Karpas-422 (cell line): ENCODE data around the gene C9orf153. TPM values are rescaled to one million over a fixed set of nuclear protein-coding genes. Genes with fewer than 3 reads are reported as not detected.
"Not testable (repeated sequence)": the region's sequence is repeated elsewhere in the genome, so short reads cannot be mapped to it uniquely, and the experiment has no call there.

Source experiments
- DNase-seq: peaks from one replicate; pipeline ENCODE4 v3.0.0-alpha.2; 2015
- H2AFZ ChIP-seq: fragments of 200-600 bp; sonication (generic); 2 replicates; pipeline ENCODE4 v1.6.1; 2014; ENCODE audit warnings: antibody characterized with exemption, low read length, mixed read lengths
- H3K27ac ChIP-seq: fragments of 200-600 bp; sonication (generic); 2 replicates; pipeline ENCODE4 v1.5.1; 2014; ENCODE audit warnings: mild to moderate bottlenecking, low read length, moderate library complexity
- H3K27me3 ChIP-seq: fragments of 200-600 bp; sonication (generic); 2 replicates; pipeline ENCODE4 v1.6.1; 2014; ENCODE audit warnings: low read length, mixed read lengths
- H3K36me3 ChIP-seq: fragments of 200-600 bp; sonication (generic); 2 replicates; pipeline ENCODE4 v1.6.1; 2014; ENCODE audit warnings: low read length, mixed read lengths; ENCODE audit not compliant: insufficient read depth
- H3K4me1 ChIP-seq: fragments of 200-600 bp; sonication (generic); 2 replicates; pipeline ENCODE4 v1.6.1; 2014; ENCODE audit warnings: mild to moderate bottlenecking, low read length, mixed read lengths
- H3K4me2 ChIP-seq: fragments of 200-600 bp; sonication (generic); 2 replicates; pipeline ENCODE4 v1.6.1; 2014; ENCODE audit warnings: low read length, low read depth, mild to moderate bottlenecking; ENCODE audit not compliant: poor library complexity, severe bottlenecking
- H3K4me3 ChIP-seq: fragments of 200-600 bp; sonication (generic); 2 replicates; pipeline ENCODE4 v1.5.1; 2014; ENCODE audit warnings: mild to moderate bottlenecking, antibody characterized with exemption, low read length, mixed read lengths
- H3K79me2 ChIP-seq: fragments of 200-600 bp; sonication (generic); 2 replicates; pipeline ENCODE4 v1.6.1; 2014; ENCODE audit warnings: mild to moderate bottlenecking, low read length, mixed read lengths
- H3K9ac ChIP-seq: fragments of 200-600 bp; sonication (generic); 2 replicates; pipeline ENCODE4 v1.6.0; 2014; ENCODE audit warnings: low read length
- H3K9me2 ChIP-seq: fragments of 200-600 bp; sonication (generic), shearing (Covaris generic); replicated peaks from 2 replicates; pipeline ENCODE4 v1.6.0; 2014; ENCODE audit warnings: mild to moderate bottlenecking, low read length, moderate library complexity; ENCODE audit not compliant: insufficient read depth
- H3K9me3 ChIP-seq: fragments of 300-700, 200-600 bp; sonication (generic); 2 replicates; pipeline ENCODE4 v1.6.1; 2014; ENCODE audit warnings: low read length, mixed read lengths
- H4K20me1 ChIP-seq: fragments of 200-600 bp; sonication (generic); 2 replicates; pipeline ENCODE4 v1.6.1; 2014; ENCODE audit warnings: mild to moderate bottlenecking, antibody characterized with exemption, low read length, low read depth; ENCODE audit not compliant: insufficient read depth
- total RNA-seq: library from RNA; depleted of rRNA; stranded (reverse); fragments of >200 nt; shearing (Covaris generic); gene quantifications from 2 replicates; pipeline ENCODE4 v1.2.3, GENCODE V29; 2014; ENCODE audit warnings: low replicate concordance

The C9orf153 gene
- total RNA-seq, 1 experiment from 2014 or later: 2.9 TPM

DNA sequence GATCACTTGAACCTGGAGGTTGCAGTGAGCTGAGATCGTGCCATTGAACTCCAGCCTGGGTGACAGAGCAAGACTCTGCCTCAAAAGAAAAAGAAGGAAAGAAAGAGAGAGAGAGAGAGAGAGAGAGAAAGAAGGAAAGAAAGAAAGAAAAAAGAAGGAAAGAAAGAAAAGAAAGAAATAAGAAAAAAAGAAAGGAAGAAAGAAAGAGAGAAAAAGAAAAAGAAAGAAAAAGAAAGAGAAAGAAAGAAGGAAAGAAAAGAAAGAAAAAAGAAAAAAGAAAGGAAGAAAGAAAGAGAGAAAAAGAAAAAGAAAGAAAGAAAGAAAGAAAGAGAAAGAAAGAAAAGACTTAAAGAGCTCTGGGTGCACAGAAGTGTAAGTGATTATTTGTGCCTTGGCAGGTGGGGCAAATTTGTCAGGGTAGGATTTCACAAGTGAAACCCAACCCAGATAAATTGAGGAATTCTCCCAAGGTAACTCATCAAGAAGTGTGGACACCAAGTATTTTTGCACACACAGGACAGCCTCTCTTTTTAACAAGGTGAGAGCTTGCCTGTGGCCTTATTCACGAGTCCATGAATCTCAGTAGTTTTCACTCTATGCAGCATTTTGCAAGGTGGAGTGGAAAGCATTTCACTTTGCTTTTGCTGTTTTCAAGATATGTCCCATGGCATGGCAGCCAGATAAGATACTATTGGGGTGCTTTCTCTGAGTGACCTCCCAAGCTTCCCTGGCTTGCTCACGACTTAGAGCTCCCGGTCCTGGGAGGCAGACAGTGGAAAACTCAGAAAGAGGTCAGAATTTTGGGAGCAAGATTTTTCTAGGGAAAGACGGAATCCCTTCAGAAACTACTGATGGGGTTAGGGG, 57.8 kb downstream of the C9orf153 start:
- H3K4me2 ChIP-seq: no peak overlapping the region
- no peaks in the 10 kb centered on the region for H3K4me1 ChIP-seq
- DNase-seq: no peak
- H3K9me3 ChIP-seq: no peaks in the 10 kb centered on the region
- no peak overlapping the region for H3K9ac ChIP-seq
- H3K27me3 ChIP-seq: no peaks in the 10 kb centered on the region
- no peak overlapping the region for H2AFZ ChIP-seq
- H4K20me1 ChIP-seq: no peaks in the 10 kb centered on the region
- no peaks in the 10 kb centered on the region for H3K36me3 ChIP-seq
- H3K9me2 ChIP-seq: no peaks in the 10 kb centered on the region
- H3K79me2 ChIP-seq: no peaks in the 10 kb centered on the region
- no peak overlapping the region for H3K27ac ChIP-seq
- H3K4me3 ChIP-seq: no peak overlapping the region

DNA sequence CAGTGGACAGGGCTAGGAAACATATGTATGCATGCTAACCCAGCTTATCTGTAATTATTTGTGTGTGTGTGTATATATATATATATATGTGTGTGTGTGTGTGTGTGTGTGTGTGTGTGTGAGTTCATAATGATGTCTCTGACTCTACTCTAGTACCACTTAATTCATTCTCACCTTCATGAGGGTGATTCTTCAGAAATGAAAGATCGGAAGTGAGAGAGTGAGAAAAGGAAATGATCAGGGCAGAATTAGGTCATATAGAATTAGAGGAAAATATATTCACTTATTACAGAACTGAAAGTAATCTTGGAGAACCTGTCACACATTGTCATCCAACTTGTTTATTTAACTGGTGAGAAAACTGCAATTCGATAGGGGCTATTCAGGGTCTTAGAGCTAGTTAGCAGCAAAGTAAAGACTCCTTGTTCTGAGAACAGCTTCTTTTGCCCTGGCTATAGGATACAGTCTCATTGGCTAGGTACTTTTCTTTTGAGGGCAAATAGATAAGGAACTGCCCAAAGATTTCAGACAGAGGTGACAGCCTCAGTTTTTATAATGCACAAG, 58.8 kb downstream of the C9orf153 start:
- Histone ChIP-seq H3K36me3 (no peaks in the 10 kb centered on the region), H2AFZ (no peak overlapping the region), H3K4me2 (no peak overlapping the region), H3K4me3 (no peak overlapping the region), H4K20me1 (no peaks in the 10 kb centered on the region), H3K27ac (no peak overlapping the region), H3K4me1 (no peaks in the 10 kb centered on the region), H3K79me2 (no peaks in the 10 kb centered on the region), H3K27me3 (no peaks in the 10 kb centered on the region), H3K9ac (no peak overlapping the region), H3K9me2 (no peaks in the 10 kb centered on the region), H3K9me3 (no peaks in the 10 kb centered on the region)
- no peak for DNase-seq

DNA sequence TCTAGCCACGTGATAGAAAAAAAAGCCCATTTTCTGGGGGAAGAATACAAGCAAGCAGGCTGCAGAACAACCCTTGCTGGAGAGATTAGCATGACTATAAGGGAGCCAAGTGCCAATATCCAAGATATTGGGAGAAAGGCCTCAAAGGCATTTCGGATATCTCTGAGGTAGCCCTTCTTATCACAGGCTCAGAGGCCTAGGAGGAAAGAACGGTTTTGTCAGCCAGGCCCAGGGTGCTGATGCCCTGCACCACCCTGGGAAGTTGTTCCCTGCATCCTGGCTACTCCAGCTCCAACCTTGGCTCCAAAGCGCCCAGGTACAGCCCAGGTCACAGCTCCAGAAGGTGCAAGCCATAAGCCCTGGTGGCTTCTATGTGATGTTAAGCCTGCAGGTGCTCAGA, 66.4 kb downstream of the C9orf153 start:
- no peak overlapping the region for H3K27ac ChIP-seq
- H3K9me2 ChIP-seq: no peaks in the 10 kb centered on the region
- no peaks in the 10 kb centered on the region for H3K27me3 ChIP-seq
- no peaks in the 10 kb centered on the region for H3K36me3 ChIP-seq
- H3K9me3 ChIP-seq: no peaks in the 10 kb centered on the region
- no peaks in the 10 kb centered on the region for H3K4me1 ChIP-seq
- H3K9ac ChIP-seq: no peak overlapping the region
- H3K4me2 ChIP-seq: no peak overlapping the region
- H2AFZ ChIP-seq: no peak overlapping the region
- DNase-seq: no peak
- no peak overlapping the region for H3K4me3 ChIP-seq
- H4K20me1 ChIP-seq: no peaks in the 10 kb centered on the region
- H3K79me2 ChIP-seq: no peaks in the 10 kb centered on the region

DNA sequence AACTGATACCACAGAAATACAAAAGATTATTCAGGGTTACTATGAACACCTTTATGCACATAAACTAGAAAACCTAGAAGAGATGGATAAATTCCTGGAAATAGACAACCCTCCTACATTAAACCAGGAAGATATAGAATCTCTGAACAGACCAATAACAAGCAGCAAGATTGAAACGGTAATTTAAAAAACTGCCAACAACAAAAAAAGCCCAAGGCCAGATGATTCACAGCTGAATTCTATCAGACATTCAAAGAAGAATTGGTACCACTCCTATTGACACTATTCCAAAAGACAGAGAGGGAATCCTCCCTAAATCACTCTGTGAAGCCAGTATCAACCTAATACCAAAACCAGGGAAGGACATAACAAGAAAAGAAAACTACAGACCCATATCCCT, 68.8 kb downstream of the C9orf153 start:
- not testable (repeated sequence) for H3K27me3 ChIP-seq, H4K20me1 ChIP-seq, H3K9ac ChIP-seq, DNase-seq, H3K79me2 ChIP-seq, H3K4me1 ChIP-seq, H3K9me3 ChIP-seq, H3K36me3 ChIP-seq, H3K27ac ChIP-seq, H2AFZ ChIP-seq, H3K9me2 ChIP-seq, H3K4me2 ChIP-seq, H3K4me3 ChIP-seq

DNA sequence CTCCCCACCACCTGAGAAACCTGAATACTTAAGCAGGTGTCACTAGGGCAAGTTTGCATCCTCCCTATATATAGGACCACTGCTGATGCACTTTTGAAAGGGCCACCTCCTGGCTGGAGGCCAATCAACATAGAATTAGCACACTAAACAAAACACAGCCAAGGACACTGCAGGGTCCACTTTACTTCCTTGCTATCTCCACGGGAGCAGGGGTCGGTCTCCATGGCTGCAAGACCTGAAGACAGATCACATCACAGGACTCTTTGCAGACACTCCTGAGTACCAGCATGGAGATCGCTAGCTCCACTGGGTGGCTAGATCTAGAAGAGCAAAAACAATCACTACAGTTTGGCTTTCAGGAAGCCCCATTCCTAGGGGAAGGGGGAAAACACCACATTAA, 72.3 kb downstream of the C9orf153 start:
- no peak overlapping the region for H3K4me3 ChIP-seq
- no peaks in the 10 kb centered on the region for H3K27me3 ChIP-seq

DNA sequence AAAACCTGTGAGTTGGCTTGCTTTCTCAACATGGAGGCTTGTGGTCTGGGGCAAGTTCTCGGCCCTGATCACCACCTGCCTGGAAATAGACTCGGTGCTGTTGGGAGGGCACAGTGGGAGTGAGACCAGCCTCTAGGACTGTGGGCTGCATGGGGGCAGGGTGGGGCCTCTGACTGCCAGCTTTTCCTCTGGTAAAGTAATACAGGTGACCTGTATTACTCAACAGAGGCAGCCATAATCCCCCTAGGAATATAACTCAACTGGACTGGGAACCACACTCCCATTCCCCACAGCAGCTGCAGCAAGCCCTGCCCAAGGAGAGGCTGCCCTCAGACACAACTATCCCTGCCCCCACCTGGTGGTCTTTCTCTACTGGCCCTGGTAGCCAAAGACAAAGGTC, 72.8 kb downstream of the C9orf153 start:
- no peak overlapping the region for H3K4me2 ChIP-seq
- no peak overlapping the region for H3K27ac ChIP-seq
- no peaks in the 10 kb centered on the region for H3K36me3 ChIP-seq
- H3K4me1 ChIP-seq: no peaks in the 10 kb centered on the region
- no peak overlapping the region for H2AFZ ChIP-seq
- no peaks in the 10 kb centered on the region for H3K79me2 ChIP-seq
- H3K9me3 ChIP-seq: no peaks in the 10 kb centered on the region
- H3K4me3 ChIP-seq: no peak overlapping the region
- no peaks in the 10 kb centered on the region for H4K20me1 ChIP-seq
- H3K9ac ChIP-seq: no peak overlapping the region
- H3K27me3 ChIP-seq: no peaks in the 10 kb centered on the region
- no peak for DNase-seq
- H3K9me2 ChIP-seq: no peaks in the 10 kb centered on the region

More for the DNA sequence above, 72.3 kb downstream of the C9orf153 start:
- DNase-seq: no peak
- Histone ChIP-seq H3K4me1 (no peaks in the 10 kb centered on the region), H3K36me3 (no peaks in the 10 kb centered on the region), H4K20me1 (no peaks in the 10 kb centered on the region), H3K79me2 (no peaks in the 10 kb centered on the region), H3K4me2 (no peak overlapping the region), H3K9ac (no peak overlapping the region), H3K9me3 (no peaks in the 10 kb centered on the region), H3K9me2 (no peaks in the 10 kb centered on the region), H3K27ac (no peak overlapping the region), H2AFZ (no peak overlapping the region)

DNA sequence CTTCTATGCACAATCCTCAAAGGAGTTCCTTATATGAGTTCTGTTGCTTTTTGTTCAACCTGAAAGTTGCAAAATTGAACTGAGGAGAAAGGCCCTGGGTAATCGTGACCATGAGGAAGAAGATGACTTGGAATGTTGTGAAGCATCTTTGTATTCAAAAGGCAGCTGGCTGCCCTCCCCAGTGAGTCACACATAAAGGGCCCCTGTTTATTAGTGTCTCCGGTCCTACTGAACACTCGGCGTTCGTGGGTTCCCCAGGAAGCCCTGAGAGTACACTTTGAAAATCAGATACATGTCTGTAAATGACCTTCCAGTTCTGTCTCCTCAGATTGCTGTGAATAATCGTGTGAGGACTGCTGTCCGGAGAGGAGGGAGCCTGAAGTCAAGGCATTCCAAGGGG, 73.6 kb downstream of the C9orf153 start:
- H3K79me2 ChIP-seq: no peaks in the 10 kb centered on the region
- no peak overlapping the region for H3K4me3 ChIP-seq
- H3K9me3 ChIP-seq: no peaks in the 10 kb centered on the region
- H3K36me3 ChIP-seq: no peaks in the 10 kb centered on the region
- no peak overlapping the region for H2AFZ ChIP-seq
- no peaks in the 10 kb centered on the region for H4K20me1 ChIP-seq
- no peak overlapping the region for H3K9ac ChIP-seq
- no peaks in the 10 kb centered on the region for H3K9me2 ChIP-seq
- no peaks in the 10 kb centered on the region for H3K27me3 ChIP-seq
- H3K4me1 ChIP-seq: no peaks in the 10 kb centered on the region
- DNase-seq: no peak
- no peak overlapping the region for H3K27ac ChIP-seq
- H3K4me2 ChIP-seq: no peak overlapping the region

DNA sequence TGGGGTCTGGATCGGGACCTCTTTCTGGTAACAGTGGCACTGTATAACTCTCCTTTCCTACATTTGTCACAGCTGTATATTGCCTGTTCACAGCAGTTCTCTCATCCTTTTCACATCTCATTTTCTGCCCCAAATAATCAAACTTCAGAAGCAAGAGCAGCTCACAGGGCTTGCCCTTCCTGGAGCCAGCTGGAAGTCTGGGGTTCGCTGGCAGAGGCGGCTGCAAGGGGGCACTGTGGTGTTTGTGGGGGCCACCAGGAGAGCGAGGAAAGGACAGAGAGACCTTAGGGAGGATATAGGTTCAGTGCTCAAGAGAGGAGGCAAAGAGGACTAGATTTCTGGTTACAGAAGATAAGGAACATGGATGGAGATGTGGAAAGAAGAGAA, 75.3 kb downstream of the C9orf153 start:
- Histone ChIP-seq H3K27ac (no peak overlapping the region), H3K9ac (no peak overlapping the region), H3K9me2 (no peaks in the 10 kb centered on the region), H3K4me3 (no peak overlapping the region), H2AFZ (no peak overlapping the region), H3K27me3 (no peaks in the 10 kb centered on the region), H3K9me3 (no peaks in the 10 kb centered on the region), H3K79me2 (no peaks in the 10 kb centered on the region), H3K4me1 (no peaks in the 10 kb centered on the region), H4K20me1 (no peaks in the 10 kb centered on the region), H3K36me3 (no peaks in the 10 kb centered on the region), H3K4me2 (no peak overlapping the region)
- no peak for DNase-seq
